Measurements from ENCODE around the gene EXPH5. TPM values are rescaled to one million over a fixed set of nuclear protein-coding genes. Genes with fewer than 3 reads are reported as not detected.

The EXPH5 gene
- total RNA-seq, 1 donor from 2014 or later, result 7.6 TPM

GRCh38 chr11:108494182-108494581 lies 99.4 kb downstream of the EXPH5 start:
- no peak for FAIRE-seq
- Histone ChIP-seq H3K27me3 (ENCODE audit: control insufficient read depth, insufficient read depth, low read length) (no peaks in the 10 kb centered on the region), H3K4me3 (ENCODE audit: low read depth, low read length) (no peak overlapping the region), H3K36me3 (ENCODE audit: control insufficient read depth, insufficient read depth, low read length) (no peaks in the 10 kb centered on the region)
- DNase-seq (ENCODE audit: low read depth), result no peak
- TF ChIP-seq CTCF (IDR thresholded peaks at IDR 0.05; ENCODE audit: insufficient read depth, low read length, severe bottlenecking), result no peak

GRCh38 chr11:108491936-108492335 lies 101.6 kb downstream of the EXPH5 start:
- Histone ChIP-seq H3K4me3 (ENCODE audit: low read depth, low read length) (no peak overlapping the region), H3K27me3 (ENCODE audit: control insufficient read depth, insufficient read depth, low read length) (no peaks in the 10 kb centered on the region), H3K36me3 (ENCODE audit: control insufficient read depth, insufficient read depth, low read length) (no peaks in the 10 kb centered on the region)
- FAIRE-seq (no peak), DNase-seq (ENCODE audit: low read depth) (no peak)
- no peak for TF ChIP-seq CTCF (IDR thresholded peaks at IDR 0.05; ENCODE audit: insufficient read depth, low read length, severe bottlenecking)

GRCh38 chr11:108486828-108487227 lies 106.7 kb downstream of the EXPH5 start:
- H3K27me3 ChIP-seq (ENCODE audit: control insufficient read depth, insufficient read depth, low read length), result no peaks in the 10 kb centered on the region
- no peaks in the 10 kb centered on the region for H3K36me3 ChIP-seq (ENCODE audit: control insufficient read depth, insufficient read depth, low read length)
- no peak for DNase-seq (ENCODE audit: low read depth)
- no peak overlapping the region for H3K4me3 ChIP-seq (ENCODE audit: low read depth, low read length)
- no peak for TF ChIP-seq CTCF (IDR thresholded peaks at IDR 0.05; ENCODE audit: insufficient read depth, low read length, severe bottlenecking)
- no peak for FAIRE-seq

- TF ChIP-seq CTCF (IDR thresholded peaks at IDR 0.05; ENCODE audit: insufficient read depth, low read length, severe bottlenecking), result no peak
- Histone ChIP-seq H3K27me3 (ENCODE audit: control insufficient read depth, insufficient read depth, low read length) (no peaks in the 10 kb centered on the region), H3K4me3 (ENCODE audit: low read depth, low read length) (no peak overlapping the region), H3K36me3 (ENCODE audit: control insufficient read depth, insufficient read depth, low read length) (no peaks in the 10 kb centered on the region)
- FAIRE-seq (no peak), DNase-seq (ENCODE audit: low read depth) (no peak)
Measured at GRCh38 chr11:108486331-108486730, 107.2 kb downstream of the EXPH5 start.

GRCh38 chr11:108483163-108483562 lies 110.4 kb downstream of the EXPH5 start:
- no peak for FAIRE-seq
- Histone ChIP-seq H3K36me3 (ENCODE audit: control insufficient read depth, insufficient read depth, low read length) (no peaks in the 10 kb centered on the region), H3K27me3 (ENCODE audit: control insufficient read depth, insufficient read depth, low read length) (no peaks in the 10 kb centered on the region), H3K4me3 (ENCODE audit: low read depth, low read length) (no peak overlapping the region)
- DNase-seq (ENCODE audit: low read depth), result peak; percentile 59
- no peak for TF ChIP-seq CTCF (IDR thresholded peaks at IDR 0.05; ENCODE audit: insufficient read depth, low read length, severe bottlenecking)

- peak; percentile 68 for FAIRE-seq
- H3K36me3 ChIP-seq (ENCODE audit: control insufficient read depth, insufficient read depth, low read length), result no peaks in the 10 kb centered on the region
Measured at GRCh38 chr11:108474664-108475463, 118.7 kb downstream of the EXPH5 start.

More at GRCh38 chr11:108474664-108475463, 118.7 kb downstream of the EXPH5 start:
- no peak for DNase-seq (ENCODE audit: low read depth)
- Histone ChIP-seq H3K27me3 (ENCODE audit: control insufficient read depth, insufficient read depth, low read length) (no peaks in the 10 kb centered on the region), H3K4me3 (ENCODE audit: low read depth, low read length) (no peak overlapping the region)
- TF ChIP-seq CTCF (IDR thresholded peaks at IDR 0.05; ENCODE audit: insufficient read depth, low read length, severe bottlenecking), result no peak
